Measurements from ENCODE around the gene HMGN3.

The HMGN3 gene

GRCh38 chr6:79167931-79168694 is 66.4 kb downstream of the HMGN3 start:
- DNase-seq (ENCODE audit: low spot score): no peak
- CTCF ChIA-PET: no interaction called here
- no peak for TF ChIP-seq CTCF (conservative IDR thresholded peaks at IDR 0.05; ENCODE audit: low read depth)
- no peak overlapping the region for H3K27ac ChIP-seq
- POLR2A ChIA-PET (ENCODE audit: low non-redundant PET): no interaction called here

GRCh38 chr6:79159846-79160245 is 74.6 kb downstream of the HMGN3 start:
- no peak for TF ChIP-seq CTCF (conservative IDR thresholded peaks at IDR 0.05; ENCODE audit: low read depth)
- ChIA-PET POLR2A (ENCODE audit: low non-redundant PET) (no interaction called here), CTCF (no interaction called here)
- DNase-seq (ENCODE audit: low spot score): no peak
- no peak overlapping the region for H3K27ac ChIP-seq

GRCh38 chr6:79158856-79159516 is 75.5 kb downstream of the HMGN3 start:
- H3K27ac ChIP-seq: no peak overlapping the region
- no peak for DNase-seq (ENCODE audit: low spot score)
- POLR2A ChIA-PET (ENCODE audit: low non-redundant PET): no interaction called here
- CTCF ChIA-PET: interaction anchor here (0.5 to 0.6 kb wide), 2 partner anchors 322 to 478 kb away, joined by 4 to 5 read pairs; no protein-coding TSS in a partner anchor
- no peak for TF ChIP-seq CTCF (conservative IDR thresholded peaks at IDR 0.05; ENCODE audit: low read depth)

- no peak for TF ChIP-seq CTCF (conservative IDR thresholded peaks at IDR 0.05; ENCODE audit: low read depth)
- ChIA-PET CTCF (interaction anchor here (0.5 kb wide), 1 partner anchor 323 kb away, joined by 4 read pairs; no protein-coding TSS in a partner anchor), POLR2A (ENCODE audit: low non-redundant PET) (no interaction called here)
- no peak overlapping the region for H3K27ac ChIP-seq
- no peak for DNase-seq (ENCODE audit: low spot score)
Observed at GRCh38 chr6:79157961-79158644, 76.4 kb downstream of the HMGN3 start.

- ChIA-PET POLR2A (ENCODE audit: low non-redundant PET) (no interaction called here), CTCF (no interaction called here)
- no peak for DNase-seq (ENCODE audit: low spot score)
- TF ChIP-seq CTCF (conservative IDR thresholded peaks at IDR 0.05; ENCODE audit: low read depth): no peak
- H3K27ac ChIP-seq: no peak overlapping the region
Observed at GRCh38 chr6:79152269-79152737, 82.2 kb downstream of the HMGN3 start.
